Adipose tissue (tissue), 3 donors: ENCODE data around the gene FOXP2. TPM values are rescaled to one million over a fixed set of nuclear protein-coding genes. Genes with fewer than 3 reads are reported as not detected.
"Not testable (repeated sequence)": the region's sequence is repeated elsewhere in the genome, so short reads cannot be mapped to it uniquely, and the experiment has no call there.

Experiments
- H3K27ac ChIP-seq: one replicate; pipeline ENCODE4 v1.5.1; 2013; ENCODE audit warnings: low read depth, low read length
- WGBS, 3 donors: extraction: QIAGEN DNeasy Blood & Tissue Kit; methylation state at CpG; one replicate each; pipeline ENCODE4 v1.1.7; 2013; 5-methylcytosine and 5-hydroxymethylcytosine counted together
- polyA plus RNA-seq, 3 donors: library from polyadenylated mRNA; stranded (reverse); fragments of 200-250 nt; gene quantifications; one replicate each; pipeline ENCODE4 v1.2.3, GENCODE V29; 2013
- donor health status: healthy with polysubstance abuse.
- donor health status: Bipolar disorder and iron deficiency.
- donor health status: healthy.

The FOXP2 gene
- polyA plus RNA-seq, 3 donors = 2.0 to 3.0 (median 2.0) TPM

GRCh38 chr7:114481999-114482398 lies 67.4 kb downstream of the FOXP2 start:
- WGBS, 3 donors = 47 to 75% (median 56%) methylated on average over 2 of the region's 2 CpGs

GRCh38 chr7:114484226-114484625 lies 69.6 kb downstream of the FOXP2 start:
- H3K27ac ChIP-seq = no peak overlapping the region
- WGBS, 3 donors = 83 to 90% (median 87%) methylated on average over 2 of the region's 2 CpGs

More at GRCh38 chr7:114481999-114482398, 67.4 kb downstream of the FOXP2 start:
- H3K27ac ChIP-seq = no peak overlapping the region

- 89 to 95% (median 91%) methylated on average over 1 of the region's 1 CpG for WGBS, 3 donors
These were observed 72.6 kb downstream of the FOXP2 start for GRCh38 chr7:114487174-114487573.

GRCh38 chr7:114488696-114489095 lies 74.1 kb downstream of the FOXP2 start:
- 65 to 73% (median 67%) methylated on average over 2 of the region's 2 CpGs for WGBS, 3 donors

More at GRCh38 chr7:114487174-114487573, 72.6 kb downstream of the FOXP2 start:
- no peak overlapping the region for H3K27ac ChIP-seq

GRCh38 chr7:114497491-114497890 lies 82.9 kb downstream of the FOXP2 start:
- not testable (repeated sequence) for H3K27ac ChIP-seq
- 92 to 100% (median 94%) methylated on average over 1 of the region's 1 CpG for WGBS, 3 donors

More at GRCh38 chr7:114488696-114489095, 74.1 kb downstream of the FOXP2 start:
- H3K27ac ChIP-seq = no peak overlapping the region

- H3K27ac ChIP-seq = no peak overlapping the region
- WGBS, 3 donors = 22 to 53% (median 47%) methylated on average over 5 of the region's 5 CpGs
These were observed 88.0 kb downstream of the FOXP2 start for GRCh38 chr7:114502454-114503254.

- WGBS, 3 donors = 78 to 88% (median 86%) methylated on average over 1 of the region's 1 CpG
- H3K27ac ChIP-seq = no peak overlapping the region
These were observed 90.0 kb downstream of the FOXP2 start for GRCh38 chr7:114504586-114504985.

- 78 to 88% (median 88%) methylated on average over 1 of the region's 1 CpG for WGBS, 3 donors
- H3K27ac ChIP-seq = no peak overlapping the region
These were observed 92.8 kb downstream of the FOXP2 start for GRCh38 chr7:114507381-114507780.

- H3K27ac ChIP-seq = no peak overlapping the region
These were observed 93.5 kb downstream of the FOXP2 start for GRCh38 chr7:114508086-114508485.

GRCh38 chr7:114510824-114511223 lies 96.2 kb downstream of the FOXP2 start:
- H3K27ac ChIP-seq = not testable (repeated sequence)
- WGBS, 3 donors = 90 to 95% (median 90%) methylated on average over 1 of the region's 1 CpG

- 52 to 85% (median 56%) methylated on average over 1 of the region's 1 CpG for WGBS, 3 donors
- H3K27ac ChIP-seq = no peak overlapping the region
These were observed 104.6 kb downstream of the FOXP2 start for GRCh38 chr7:114519240-114519639.

GRCh38 chr7:114522081-114522480 lies 107.5 kb downstream of the FOXP2 start:
- H3K27ac ChIP-seq = no peak overlapping the region
- WGBS, 3 donors = 78 to 88% (median 84%) methylated on average over 1 of the region's 1 CpG

- no peak overlapping the region for H3K27ac ChIP-seq
- 62 to 65% (median 63%) methylated on average over 3 of the region's 3 CpGs for WGBS, 3 donors
These were observed 113.0 kb downstream of the FOXP2 start for GRCh38 chr7:114527589-114527988.

- H3K27ac ChIP-seq = no peak overlapping the region
- WGBS, 3 donors = 33 to 58% (median 55%) methylated on average over 5 of the region's 5 CpGs
These were observed 115.5 kb downstream of the FOXP2 start for GRCh38 chr7:114530057-114530611.

GRCh38 chr7:114531326-114531725 lies 116.7 kb downstream of the FOXP2 start:
- H3K27ac ChIP-seq = no peak overlapping the region

- WGBS, 3 donors = 61 to 65% (median 62%) methylated on average over 3 of the region's 3 CpGs
- H3K27ac ChIP-seq = no peak overlapping the region
These were observed 118.5 kb downstream of the FOXP2 start for GRCh38 chr7:114533131-114533530.

- WGBS, 3 donors = 57 to 74% (median 62%) methylated on average over 2 of the region's 2 CpGs
- H3K27ac ChIP-seq = no peak overlapping the region
These were observed 120.3 kb downstream of the FOXP2 start for GRCh38 chr7:114534953-114535352.

- no peak overlapping the region for H3K27ac ChIP-seq
These were observed 125.0 kb downstream of the FOXP2 start for GRCh38 chr7:114539575-114539974.

- WGBS, 3 donors = 79 to 94% (median 86%) methylated on average over 1 of the region's 1 CpG
These were observed 125.7 kb downstream of the FOXP2 start for GRCh38 chr7:114540291-114540690.

GRCh38 chr7:114547346-114547745 lies 132.7 kb downstream of the FOXP2 start:
- not testable (repeated sequence) for H3K27ac ChIP-seq
- 93 to 96% (median 94%) methylated on average over 14 of the region's 14 CpGs for WGBS, 3 donors

More at GRCh38 chr7:114540291-114540690, 125.7 kb downstream of the FOXP2 start:
- no peak overlapping the region for H3K27ac ChIP-seq
